HepG2 (cell line): ENCODE results near the gene PSAP. TPM values are rescaled to one million over a fixed set of nuclear protein-coding genes. Genes with fewer than 3 reads are reported as not detected.

ENCODE experiments used
- GFI1 ChIP-seq: sonication (generic); formaldehyde crosslinking; IDR thresholded peaks from 2 replicates; pipeline ENCODE4 v1.5.0; 2020; ENCODE audit warnings: missing genetic modification reagents, mild to moderate bottlenecking, borderline replicate concordance
- HDAC1 ChIP-seq: sonication (generic); formaldehyde crosslinking; IDR thresholded peaks from 2 replicates; pipeline ENCODE4 v1.5.1; 2020; ENCODE audit warnings: mild to moderate bottlenecking, missing genetic modification reagents
- HNRNPK ChIP-seq: fragments of 200-400 bp; formaldehyde crosslinking; IDR thresholded peaks from 2 replicates; pipeline ENCODE4 v1.6.1; 2018; ENCODE audit warnings: low read length, low read depth, moderate library complexity, mild to moderate bottlenecking; ENCODE audit not compliant: poor library complexity, severe bottlenecking
- KDM2A ChIP-seq: sonication (generic); formaldehyde crosslinking; IDR thresholded peaks from 2 replicates; pipeline ENCODE4 v1.4.0; 2020; ENCODE audit warnings: low read depth, missing genetic modification reagents, borderline replicate concordance
- KMT2A ChIP-seq: sonication (generic); formaldehyde crosslinking; IDR thresholded peaks from 2 replicates; pipeline ENCODE4 v1.4.0; 2020; ENCODE audit warnings: missing genetic modification reagents
- MBD4 ChIP-seq: IDR thresholded peaks from 2 replicates; pipeline ENCODE4 v1.6.1; 2012; ENCODE audit warnings: low read length, inconsistent platforms, borderline replicate concordance
- PHB2 ChIP-seq: fragments of 450-650 bp; IDR thresholded peaks from 2 replicates; pipeline ENCODE4 v1.6.1; 2018; ENCODE audit not compliant: partially characterized antibody
- RARA ChIP-seq: IDR thresholded peaks from 2 replicates; pipeline ENCODE4 v1.6.1; 2016; ENCODE audit warnings: missing genetic modification reagents, missing compliant biosample characterization
- RARG ChIP-seq: sonication (generic); formaldehyde crosslinking; IDR thresholded peaks from 2 replicates; pipeline ENCODE4 v1.4.0; 2020; ENCODE audit warnings: low read depth, mild to moderate bottlenecking, missing genetic modification reagents
- SMAD1 ChIP-seq: sonication (generic); formaldehyde crosslinking; IDR thresholded peaks from 2 replicates; pipeline ENCODE4 v1.4.0; 2020; ENCODE audit warnings: missing genetic modification reagents, low read depth, mild to moderate bottlenecking, borderline replicate concordance
- SMARCC2 ChIP-seq: fragments of 450-650 bp; IDR thresholded peaks from 2 replicates; pipeline ENCODE4 v1.6.1; 2017; ENCODE audit warnings: antibody characterized with exemption, mild to moderate bottlenecking
- TOE1 ChIP-seq: sonication (generic); formaldehyde crosslinking; IDR thresholded peaks from 2 replicates; pipeline ENCODE4 v1.4.0; 2020; ENCODE audit warnings: mild to moderate bottlenecking, missing genetic modification reagents
- U2AF2 ChIP-seq: fragments of 200-400 bp; formaldehyde crosslinking; IDR thresholded peaks from 2 replicates; pipeline ENCODE4 v1.6.1; 2017; ENCODE audit warnings: low read depth, mild to moderate bottlenecking, low read length
- ZFP36L1 ChIP-seq: sonication (generic); formaldehyde crosslinking; IDR thresholded peaks from 2 replicates; pipeline ENCODE4 v1.8.0; 2022; ENCODE audit warnings: mild to moderate bottlenecking, missing genetic modification reagents, moderate library complexity
- ZFP62 ChIP-seq: sonication (generic); formaldehyde crosslinking; IDR thresholded peaks from 2 replicates; pipeline ENCODE4 v1.4.0; 2020; ENCODE audit warnings: missing genetic modification reagents
- ZNF292 ChIP-seq: sonication (generic); formaldehyde crosslinking; IDR thresholded peaks from 2 replicates; pipeline ENCODE4 v1.8.1; 2022; ENCODE audit warnings: mild to moderate bottlenecking, low read depth, missing genetic modification reagents, borderline replicate concordance
- ZNF543 ChIP-seq: sonication (generic); formaldehyde crosslinking; IDR thresholded peaks from 2 replicates; pipeline ENCODE4 v1.4.0; 2020; ENCODE audit warnings: mild to moderate bottlenecking, missing genetic modification reagents
- ZNF549 ChIP-seq: sonication (generic); formaldehyde crosslinking; IDR thresholded peaks from 2 replicates; pipeline ENCODE4 v1.5.0; 2020; ENCODE audit warnings: missing genetic modification reagents
- ZNF7 ChIP-seq: IDR thresholded peaks from 2 replicates; pipeline ENCODE4 v1.6.1; 2016; ENCODE audit warnings: missing biosample characterization, missing genetic modification reagents
- ZNF720 ChIP-seq: sonication (generic); formaldehyde crosslinking; IDR thresholded peaks from 2 replicates; pipeline ENCODE4 v1.4.0; 2020; ENCODE audit warnings: missing genetic modification reagents
- polyA plus RNA-seq, 8 experiments: library from polyadenylated mRNA; depleted of rRNA in 3 of 8; stranded (reverse) in 7 of 8; unstranded in 1 of 8; fragments of >200 nt; fragmentation: Illumina TruSeq in 4 of 8; extraction: Trizol in 4 of 8; gene quantifications; 2 replicates each; pipeline versions ENCODE4 v1.2.1 to v1.2.3, GENCODE V29; 2011 to 2016; ENCODE audit warnings: low read depth in 4 of 8, missing spikeins in 1 of 8, mixed read lengths in 1 of 8; ENCODE audit not compliant: insufficient read depth in 1 of 8
- total RNA-seq, 5 experiments: library from RNA; depleted of rRNA; stranded (reverse); fragments of >200 nt; fragmentation: Illumina TruSeq; extraction: Trizol; gene quantifications; 2 replicates each; pipeline ENCODE4 v1.2.3, GENCODE V29; 2016; ENCODE audit warnings: low read depth in 1 of 5
- TF ChIP-seq, protein P1 (sequence below): sonication (generic); formaldehyde crosslinking; IDR thresholded peaks from 2 replicates; pipeline ENCODE4 v1.8.1; 2023; ENCODE audit warnings: mild to moderate bottlenecking, moderate library complexity, missing genetic modification reagents
- TF ChIP-seq, protein P2 (sequence below): sonication (generic); formaldehyde crosslinking; IDR thresholded peaks from 2 replicates; pipeline ENCODE4 v1.5.0; 2020; ENCODE audit warnings: mild to moderate bottlenecking, missing genetic modification reagents, borderline replicate concordance
- TF ChIP-seq, protein P3 (sequence below): sonication (generic); formaldehyde crosslinking; IDR thresholded peaks from 2 replicates; pipeline ENCODE4 v1.5.1; 2020; ENCODE audit warnings: mild to moderate bottlenecking, missing genetic modification reagents

Gene PSAP
- total and polyA plus RNA-seq, 2 of the 13 experiments (the other 11 are each of a cell fraction or from before 2014, with no cell fraction given), result 323 to 643 TPM

DNA sequence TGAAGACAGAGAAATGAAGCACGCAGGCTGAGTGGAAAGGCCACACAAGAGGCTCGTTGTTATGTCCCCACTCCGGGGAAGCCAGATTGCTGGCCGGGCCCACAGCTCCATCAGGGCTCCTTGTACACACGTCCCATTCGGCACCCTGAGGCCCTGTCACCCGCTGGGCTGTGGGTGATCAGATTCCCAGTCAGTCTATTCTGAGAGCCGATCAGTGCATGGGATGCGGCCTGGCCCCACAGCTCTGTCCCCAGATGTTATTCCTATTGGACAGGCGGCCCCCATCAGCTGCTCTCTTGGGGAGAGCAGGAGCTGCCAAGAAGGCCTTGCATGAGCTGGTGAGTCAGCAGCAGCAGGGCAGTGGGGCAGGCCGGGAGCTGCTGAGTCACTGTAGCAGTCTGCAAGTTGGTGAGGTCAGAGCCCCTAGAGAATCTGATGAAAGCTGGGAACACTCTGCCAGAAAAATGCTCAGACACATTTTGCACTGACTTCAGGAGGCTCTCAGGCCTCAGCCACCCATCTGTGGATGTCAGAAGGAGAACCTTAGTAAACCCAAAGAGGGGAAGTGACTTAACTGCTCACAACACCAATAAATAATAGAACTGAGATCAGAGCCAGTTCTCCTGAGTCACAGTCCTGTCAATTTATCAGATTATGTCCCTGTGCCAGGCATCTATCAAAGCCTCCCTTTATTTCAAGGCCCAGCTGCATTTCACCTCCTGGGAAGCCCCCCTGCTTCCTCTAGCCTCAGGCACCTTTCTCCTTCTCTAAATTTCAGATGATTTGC is 9.4 kb upstream of the PSAP start (continued):
- TF ChIP-seq, protein P1, sequence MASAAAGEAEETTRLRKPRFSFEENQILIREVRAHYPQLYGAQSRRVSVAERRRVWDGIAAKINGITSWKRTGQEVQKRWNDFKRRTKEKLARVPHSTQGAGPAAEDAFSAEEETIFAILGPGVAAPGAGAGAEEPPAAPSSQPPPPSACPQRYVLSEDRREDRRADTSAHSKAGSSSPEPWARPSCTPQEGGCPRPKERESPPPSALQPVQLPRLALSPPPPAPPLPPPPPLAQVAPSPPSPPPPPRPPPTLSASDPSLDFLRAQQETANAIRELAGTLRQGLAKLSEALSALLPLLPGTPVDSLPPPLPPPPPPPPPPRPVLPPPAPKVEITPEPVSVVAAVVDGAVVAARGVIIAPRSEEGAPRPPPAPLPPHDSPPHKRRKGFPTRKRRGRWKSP, result no peak
- TF ChIP-seq KMT2A (CRISPR knock-in tag) (no peak), ZNF292 (CRISPR knock-in tag) (peak; percentile 80; the same call in 1 of the 2 replicates), HNRNPK (no peak), ZNF720 (no peak), MBD4 (no peak), SMARCC2 (no peak), KDM2A (CRISPR knock-in tag) (peak; percentile 69; the same call in 1 of the 2 replicates), RARG (CRISPR knock-in tag) (no peak), TOE1 (no peak), RARA (CRISPR knock-in tag) (peak; percentile 61), ZFP36L1 (CRISPR knock-in tag) (no peak), ZNF7 (no peak), ZFP62 (CRISPR knock-in tag) (no peak), HDAC1 (CRISPR knock-in tag) (peak; percentile 68), U2AF2 (no peak), GFI1 (CRISPR knock-in tag) (0 out of 2 replicates have a peak, but pooled peaks have one; percentile 29), SMAD1 (CRISPR knock-in tag) (no peak), PHB2 (no peak), ZNF549 (CRISPR knock-in tag) (no peak), ZNF543 (CRISPR knock-in tag) (no peak)
- TF ChIP-seq, protein P2, sequence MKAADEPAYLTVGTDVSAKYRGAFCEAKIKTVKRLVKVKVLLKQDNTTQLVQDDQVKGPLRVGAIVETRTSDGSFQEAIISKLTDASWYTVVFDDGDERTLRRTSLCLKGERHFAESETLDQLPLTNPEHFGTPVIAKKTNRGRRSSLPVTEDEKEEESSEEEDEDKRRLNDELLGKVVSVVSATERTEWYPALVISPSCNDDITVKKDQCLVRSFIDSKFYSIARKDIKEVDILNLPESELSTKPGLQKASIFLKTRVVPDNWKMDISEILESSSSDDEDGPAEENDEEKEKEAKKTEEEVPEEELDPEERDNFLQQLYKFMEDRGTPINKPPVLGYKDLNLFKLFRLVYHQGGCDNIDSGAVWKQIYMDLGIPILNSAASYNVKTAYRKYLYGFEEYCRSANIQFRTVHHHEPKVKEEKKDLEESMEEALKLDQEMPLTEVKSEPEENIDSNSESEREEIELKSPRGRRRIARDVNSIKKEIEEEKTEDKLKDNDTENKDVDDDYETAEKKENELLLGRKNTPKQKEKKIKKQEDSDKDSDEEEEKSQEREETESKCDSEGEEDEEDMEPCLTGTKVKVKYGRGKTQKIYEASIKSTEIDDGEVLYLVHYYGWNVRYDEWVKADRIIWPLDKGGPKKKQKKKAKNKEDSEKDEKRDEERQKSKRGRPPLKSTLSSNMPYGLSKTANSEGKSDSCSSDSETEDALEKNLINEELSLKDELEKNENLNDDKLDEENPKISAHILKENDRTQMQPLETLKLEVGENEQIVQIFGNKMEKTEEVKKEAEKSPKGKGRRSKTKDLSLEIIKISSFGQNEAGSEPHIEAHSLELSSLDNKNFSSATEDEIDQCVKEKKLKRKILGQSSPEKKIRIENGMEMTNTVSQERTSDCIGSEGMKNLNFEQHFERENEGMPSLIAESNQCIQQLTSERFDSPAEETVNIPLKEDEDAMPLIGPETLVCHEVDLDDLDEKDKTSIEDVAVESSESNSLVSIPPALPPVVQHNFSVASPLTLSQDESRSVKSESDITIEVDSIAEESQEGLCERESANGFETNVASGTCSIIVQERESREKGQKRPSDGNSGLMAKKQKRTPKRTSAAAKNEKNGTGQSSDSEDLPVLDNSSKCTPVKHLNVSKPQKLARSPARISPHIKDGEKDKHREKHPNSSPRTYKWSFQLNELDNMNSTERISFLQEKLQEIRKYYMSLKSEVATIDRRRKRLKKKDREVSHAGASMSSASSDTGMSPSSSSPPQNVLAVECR (CRISPR knock-in tag), result peak; percentile 74
- TF ChIP-seq, protein P3, sequence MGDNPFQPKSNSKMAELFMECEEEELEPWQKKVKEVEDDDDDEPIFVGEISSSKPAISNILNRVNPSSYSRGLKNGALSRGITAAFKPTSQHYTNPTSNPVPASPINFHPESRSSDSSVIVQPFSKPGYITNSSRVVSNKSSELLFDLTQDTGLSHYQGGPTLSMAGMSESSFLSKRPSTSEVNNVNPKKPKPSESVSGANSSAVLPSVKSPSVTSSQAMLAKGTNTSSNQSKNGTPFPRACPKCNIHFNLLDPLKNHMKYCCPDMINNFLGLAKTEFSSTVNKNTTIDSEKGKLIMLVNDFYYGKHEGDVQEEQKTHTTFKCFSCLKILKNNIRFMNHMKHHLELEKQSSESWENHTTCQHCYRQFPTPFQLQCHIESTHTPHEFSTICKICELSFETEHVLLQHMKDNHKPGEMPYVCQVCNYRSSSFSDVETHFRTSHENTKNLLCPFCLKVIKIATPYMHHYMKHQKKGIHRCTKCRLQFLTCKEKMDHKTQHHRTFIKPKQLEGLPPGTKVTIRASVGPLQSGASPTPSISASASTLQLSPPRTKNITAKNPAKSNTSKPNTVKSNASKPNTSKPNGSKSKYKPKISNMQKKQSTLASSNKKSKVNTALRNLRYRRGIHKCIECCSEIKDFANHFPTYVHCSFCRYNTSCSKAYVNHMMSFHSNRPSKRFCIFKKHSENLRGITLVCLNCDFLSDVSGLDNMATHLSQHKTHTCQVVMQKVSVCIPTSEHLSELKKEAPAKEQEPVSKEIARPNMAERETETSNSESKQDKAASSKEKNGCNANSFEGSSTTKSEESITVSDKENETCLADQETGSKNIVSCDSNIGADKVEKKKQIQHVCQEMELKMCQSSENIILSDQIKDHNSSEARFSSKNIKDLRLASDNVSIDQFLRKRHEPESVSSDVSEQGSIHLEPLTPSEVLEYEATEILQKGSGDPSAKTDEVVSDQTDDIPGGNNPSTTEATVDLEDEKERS (CRISPR knock-in tag), result no peak
